PC-9 (cell line): Measurements from ENCODE around the gene MXD4.

Source experiments
- EZH2 ChIP-seq: fragments of 200-600 bp; sonication (generic); IDR thresholded peaks from 2 replicates; pipeline ENCODE4 v1.8.0; 2017; ENCODE audit warnings: antibody characterized with exemption, low read depth
- TF ChIP-seq, protein P1 (sequence below): fragments of 200-600 bp; sonication (generic); conservative IDR thresholded peaks from 2 replicates; pipeline ENCODE4 v1.6.1; 2017; ENCODE audit warnings: mixed run types, antibody characterized with exemption, mild to moderate bottlenecking, moderate library complexity

DNA sequence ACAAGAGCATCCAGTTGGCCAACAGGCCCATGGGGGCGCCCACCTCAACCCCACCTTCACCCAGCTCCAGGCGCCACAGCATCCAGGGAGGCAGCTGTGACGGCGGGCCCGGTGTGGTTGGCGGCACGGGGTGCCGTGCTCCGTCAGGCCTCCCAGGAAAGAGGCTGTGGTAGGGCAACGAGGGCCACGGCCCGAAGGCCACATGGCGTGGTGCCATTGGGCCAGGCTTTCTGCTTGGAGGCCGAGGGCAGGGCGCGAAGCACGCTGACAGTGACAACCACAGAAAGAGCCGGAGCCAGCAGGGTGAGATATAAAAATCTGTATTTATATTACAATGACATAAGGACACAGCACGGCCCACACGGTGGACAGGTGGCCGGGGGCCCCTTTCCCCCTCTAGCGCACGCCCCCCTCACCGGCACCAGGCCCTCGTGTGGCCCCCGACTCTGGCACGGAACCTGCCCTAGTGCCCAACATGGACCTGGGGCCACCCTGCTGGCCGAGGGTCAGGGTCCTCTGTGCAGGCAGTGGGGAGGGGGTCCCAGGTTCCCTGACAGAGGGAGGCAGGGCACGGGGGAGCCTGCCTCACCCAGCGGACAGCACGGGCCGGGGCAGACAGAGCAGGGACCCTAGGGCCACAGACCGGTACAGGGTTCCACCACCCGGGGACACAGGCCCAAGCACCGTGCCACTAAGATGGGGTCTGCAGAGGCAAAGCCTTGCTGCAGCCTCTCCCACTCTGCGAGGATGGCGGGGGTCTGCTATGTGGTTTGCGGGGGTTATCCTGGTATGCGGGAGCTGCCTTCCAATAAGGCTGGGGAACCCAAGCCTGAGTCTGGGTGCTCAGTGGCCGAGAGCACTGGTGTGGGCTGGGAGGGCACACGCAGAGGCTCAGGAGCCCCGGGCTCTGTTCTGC lies 14.5 kb downstream of the MXD4 start:
- TF ChIP-seq, protein P1, sequence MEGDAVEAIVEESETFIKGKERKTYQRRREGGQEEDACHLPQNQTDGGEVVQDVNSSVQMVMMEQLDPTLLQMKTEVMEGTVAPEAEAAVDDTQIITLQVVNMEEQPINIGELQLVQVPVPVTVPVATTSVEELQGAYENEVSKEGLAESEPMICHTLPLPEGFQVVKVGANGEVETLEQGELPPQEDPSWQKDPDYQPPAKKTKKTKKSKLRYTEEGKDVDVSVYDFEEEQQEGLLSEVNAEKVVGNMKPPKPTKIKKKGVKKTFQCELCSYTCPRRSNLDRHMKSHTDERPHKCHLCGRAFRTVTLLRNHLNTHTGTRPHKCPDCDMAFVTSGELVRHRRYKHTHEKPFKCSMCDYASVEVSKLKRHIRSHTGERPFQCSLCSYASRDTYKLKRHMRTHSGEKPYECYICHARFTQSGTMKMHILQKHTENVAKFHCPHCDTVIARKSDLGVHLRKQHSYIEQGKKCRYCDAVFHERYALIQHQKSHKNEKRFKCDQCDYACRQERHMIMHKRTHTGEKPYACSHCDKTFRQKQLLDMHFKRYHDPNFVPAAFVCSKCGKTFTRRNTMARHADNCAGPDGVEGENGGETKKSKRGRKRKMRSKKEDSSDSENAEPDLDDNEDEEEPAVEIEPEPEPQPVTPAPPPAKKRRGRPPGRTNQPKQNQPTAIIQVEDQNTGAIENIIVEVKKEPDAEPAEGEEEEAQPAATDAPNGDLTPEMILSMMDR: no peak
- no peak for TF ChIP-seq EZH2
